ENCODE results near the gene ANGPTL7. TPM values are rescaled to one million over a fixed set of nuclear protein-coding genes. Genes with fewer than 3 reads are reported as not detected.
"Not testable (repeated sequence)": the region's sequence is repeated elsewhere in the genome, so short reads cannot be mapped to it uniquely, and the experiment has no call there.

ANGPTL7 gene
- total RNA-seq, 1 experiment from 2014 or later: not detected

- H3K4me3 ChIP-seq: no peak overlapping the region
- H3K27me3 ChIP-seq (replicated peaks): no peaks in the 10 kb centered on the region
- no peak for DNase-seq (ENCODE audit: low read depth in 1 of 2, low spot score in 2 of 2)
- peaks cover 4% of the 10 kb centered on the region for H3K36me3 ChIP-seq
- no peaks in the 10 kb centered on the region for H3K9me3 ChIP-seq (replicated peaks)
- no peak overlapping the region for H3K27ac ChIP-seq
- peaks cover 49% of the 10 kb centered on the region for H3K4me1 ChIP-seq (replicated peaks)
These were observed 10.8 kb upstream of the ANGPTL7 start for GRCh38 chr1:11178021-11179015.

- H3K9me3 ChIP-seq (replicated peaks): no peaks in the 10 kb centered on the region
- no peak overlapping the region for H3K27ac ChIP-seq
- H3K4me3 ChIP-seq: no peak overlapping the region
- peaks cover 49% of the 10 kb centered on the region for H3K4me1 ChIP-seq (replicated peaks)
- H3K27me3 ChIP-seq (replicated peaks): no peaks in the 10 kb centered on the region
- no peak for DNase-seq (ENCODE audit: low read depth in 1 of 2, low spot score in 2 of 2)
- peaks cover 8% of the 10 kb centered on the region for H3K36me3 ChIP-seq
These were observed 10.0 kb upstream of the ANGPTL7 start for GRCh38 chr1:11179125-11179524.

GRCh38 chr1:11179749-11180148 lies 9.4 kb upstream of the ANGPTL7 start:
- H3K27me3 ChIP-seq (replicated peaks); H3K4me3 ChIP-seq; H3K9me3 ChIP-seq (replicated peaks): not testable (repeated sequence)
- peaks cover 12% of the 10 kb centered on the region for H3K36me3 ChIP-seq
- DNase-seq (ENCODE audit: low read depth in 1 of 2, low spot score in 2 of 2): peak in 1 of 2 experiments; percentile 18
- H3K27ac ChIP-seq: peak overlapping the region; percentile 6; the same call in 1 of the 2 replicates
- H3K4me1 ChIP-seq (replicated peaks): peaks cover 49% of the 10 kb centered on the region

GRCh38 chr1:11180342-11180744 lies 8.8 kb upstream of the ANGPTL7 start:
- no peak for DNase-seq (ENCODE audit: low read depth in 1 of 2, low spot score in 2 of 2)
- no peaks in the 10 kb centered on the region for H3K27me3 ChIP-seq (replicated peaks)
- no peak overlapping the region for H3K4me3 ChIP-seq
- H3K4me1 ChIP-seq (replicated peaks): peaks cover 49% of the 10 kb centered on the region
- H3K9me3 ChIP-seq (replicated peaks): no peaks in the 10 kb centered on the region
- peak overlapping the region; percentile 6; the same call in 1 of the 2 replicates for H3K27ac ChIP-seq
- peaks cover 12% of the 10 kb centered on the region for H3K36me3 ChIP-seq

DNA sequence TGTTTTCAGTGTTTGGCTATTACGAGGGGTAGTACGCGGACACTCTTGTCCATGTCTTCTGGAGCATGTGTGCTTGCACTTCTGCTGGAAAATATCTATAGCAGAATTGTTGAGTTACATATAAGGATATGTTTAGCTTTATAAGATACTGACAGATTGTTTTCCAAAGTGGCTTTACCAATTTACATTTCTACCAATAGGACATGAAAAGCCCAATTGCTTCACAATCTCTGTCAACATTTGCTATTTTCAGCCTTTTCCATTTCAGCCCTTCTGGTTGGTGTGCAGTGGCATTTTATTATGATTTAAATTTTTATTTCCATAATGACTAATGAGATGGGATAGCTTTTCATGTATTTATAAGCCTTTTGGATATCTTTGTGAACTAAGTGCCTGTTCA lies 6.3 kb upstream of the ANGPTL7 start:
- DNase-seq (ENCODE audit: low read depth in 1 of 2, low spot score in 2 of 2): no peak

DNA sequence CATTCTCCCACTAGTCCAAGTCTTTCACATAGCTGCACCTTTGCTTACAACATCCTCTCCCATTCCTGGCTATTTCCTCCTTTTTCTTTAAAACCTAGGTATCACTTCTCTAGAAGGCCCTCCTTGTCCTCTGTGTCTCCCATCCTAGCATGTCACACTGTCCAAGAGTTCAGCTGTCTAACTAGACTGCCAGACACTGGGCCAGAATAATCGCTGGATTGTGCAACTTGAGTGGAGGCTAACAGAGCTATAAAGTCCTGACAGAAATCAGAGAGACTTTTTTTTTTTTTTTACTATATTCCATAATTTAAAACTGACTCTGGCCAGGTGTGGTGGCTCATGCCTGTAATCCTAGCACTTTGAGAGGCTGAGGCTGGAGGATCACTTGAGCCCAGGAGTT lies 4.2 kb upstream of the ANGPTL7 start:
- peaks cover 22% of the 10 kb centered on the region for H3K36me3 ChIP-seq
- H3K27me3 ChIP-seq (replicated peaks): no peaks in the 10 kb centered on the region
- H3K4me1 ChIP-seq (replicated peaks): peaks cover 10% of the 10 kb centered on the region
- H3K4me3 ChIP-seq: no peak overlapping the region
- no peak overlapping the region for H3K27ac ChIP-seq
- DNase-seq (ENCODE audit: low read depth in 1 of 2, low spot score in 2 of 2): no peak
- H3K9me3 ChIP-seq (replicated peaks): no peaks in the 10 kb centered on the region

More for the DNA sequence above, 6.3 kb upstream of the ANGPTL7 start:
- peaks cover 12% of the 10 kb centered on the region for H3K36me3 ChIP-seq
- H3K27me3 ChIP-seq (replicated peaks): no peaks in the 10 kb centered on the region
- peaks cover 28% of the 10 kb centered on the region for H3K4me1 ChIP-seq (replicated peaks)
- H3K27ac ChIP-seq: no peak overlapping the region
- H3K9me3 ChIP-seq (replicated peaks): no peaks in the 10 kb centered on the region
- no peak overlapping the region for H3K4me3 ChIP-seq

DNA sequence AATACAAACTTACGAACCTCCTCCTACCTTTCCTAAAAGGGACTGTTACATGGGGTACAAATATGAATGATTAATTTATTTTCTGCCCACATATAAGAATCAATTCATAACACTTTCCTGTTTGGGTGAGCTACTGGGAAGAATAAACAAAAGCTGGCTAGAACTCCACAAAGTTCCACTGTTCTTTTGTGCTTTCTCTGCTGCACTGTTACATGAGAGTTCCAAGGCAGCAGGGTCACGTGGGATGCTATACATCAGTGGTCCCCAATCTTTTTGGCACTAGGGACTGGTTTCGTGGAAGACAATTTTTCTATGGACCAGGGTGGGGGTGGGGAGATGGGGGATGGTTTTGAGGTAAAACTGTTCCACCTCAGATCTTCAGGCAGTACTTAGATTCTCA lies 2.2 kb upstream of the ANGPTL7 start:
- H3K27me3 ChIP-seq (replicated peaks): no peaks in the 10 kb centered on the region
- H3K4me1 ChIP-seq (replicated peaks): no peaks in the 10 kb centered on the region
- H3K36me3 ChIP-seq: peaks cover 37% of the 10 kb centered on the region
- no peak overlapping the region for H3K4me3 ChIP-seq
- no peak for DNase-seq (ENCODE audit: low read depth in 1 of 2, low spot score in 2 of 2)
- no peak overlapping the region for H3K27ac ChIP-seq
- no peaks in the 10 kb centered on the region for H3K9me3 ChIP-seq (replicated peaks)

DNA sequence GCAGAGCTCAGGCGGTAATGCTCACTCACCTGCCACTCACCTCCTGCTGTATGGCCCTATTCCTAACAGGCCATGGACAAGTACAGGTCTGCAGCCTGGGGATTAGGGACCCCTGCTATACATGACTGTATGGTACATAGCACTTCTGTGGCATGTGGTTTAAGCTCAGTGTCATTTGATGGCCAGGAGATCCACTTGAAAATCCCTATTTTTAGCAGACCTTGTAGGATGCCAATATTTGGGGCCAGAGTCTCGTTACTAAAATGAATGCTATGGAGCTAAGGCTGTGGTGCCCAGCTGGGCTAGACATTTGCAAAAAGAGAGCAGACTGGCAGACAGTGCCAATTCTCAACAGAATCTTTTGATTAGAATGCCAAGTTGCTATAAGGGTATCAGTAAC lies 1.7 kb upstream of the ANGPTL7 start:
- Histone ChIP-seq H3K4me3 (no peak overlapping the region), H3K4me1 (replicated peaks) (no peaks in the 10 kb centered on the region), H3K9me3 (replicated peaks) (no peaks in the 10 kb centered on the region), H3K36me3 (peaks cover 37% of the 10 kb centered on the region), H3K27ac (no peak overlapping the region), H3K27me3 (replicated peaks) (no peaks in the 10 kb centered on the region)
- no peak for DNase-seq (ENCODE audit: low read depth in 1 of 2, low spot score in 2 of 2)

DNA sequence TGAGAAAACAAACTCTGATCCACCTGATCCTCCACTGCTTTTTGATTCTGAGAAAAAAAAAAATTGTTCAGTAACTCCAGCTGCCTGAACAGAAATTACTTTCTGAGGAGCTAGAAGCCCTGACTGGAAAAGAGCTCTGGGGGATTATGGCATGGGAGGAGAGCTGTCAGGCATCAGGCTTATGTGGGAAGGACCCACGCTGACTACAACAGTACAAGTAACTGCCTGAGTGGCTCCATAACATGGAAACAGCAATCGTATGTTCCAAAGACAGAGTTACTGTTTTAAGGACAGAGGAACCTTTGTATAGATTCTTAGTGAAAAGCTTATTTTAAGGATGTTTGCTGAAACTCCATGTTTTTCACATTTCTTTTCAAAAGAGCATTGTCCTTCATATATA lies 1.2 kb upstream of the ANGPTL7 start:
- Histone ChIP-seq H3K9me3 (replicated peaks) (no peaks in the 10 kb centered on the region), H3K27ac (no peak overlapping the region), H3K27me3 (replicated peaks) (no peaks in the 10 kb centered on the region), H3K36me3 (peaks cover 37% of the 10 kb centered on the region), H3K4me1 (replicated peaks) (no peaks in the 10 kb centered on the region), H3K4me3 (no peak overlapping the region)
- DNase-seq (ENCODE audit: low read depth in 1 of 2, low spot score in 2 of 2): no peak

- Histone ChIP-seq H3K9me3 (replicated peaks) (no peaks in the 10 kb centered on the region), H3K36me3 (peaks cover 39% of the 10 kb centered on the region), H3K4me3 (no peak overlapping the region), H3K27me3 (replicated peaks) (no peaks in the 10 kb centered on the region), H3K27ac (no peak overlapping the region), H3K4me1 (replicated peaks) (no peaks in the 10 kb centered on the region)
- no peak for DNase-seq (ENCODE audit: low read depth in 1 of 2, low spot score in 2 of 2)
These were observed 774 bp upstream of the ANGPTL7 start for GRCh38 chr1:11188381-11188780.

DNA sequence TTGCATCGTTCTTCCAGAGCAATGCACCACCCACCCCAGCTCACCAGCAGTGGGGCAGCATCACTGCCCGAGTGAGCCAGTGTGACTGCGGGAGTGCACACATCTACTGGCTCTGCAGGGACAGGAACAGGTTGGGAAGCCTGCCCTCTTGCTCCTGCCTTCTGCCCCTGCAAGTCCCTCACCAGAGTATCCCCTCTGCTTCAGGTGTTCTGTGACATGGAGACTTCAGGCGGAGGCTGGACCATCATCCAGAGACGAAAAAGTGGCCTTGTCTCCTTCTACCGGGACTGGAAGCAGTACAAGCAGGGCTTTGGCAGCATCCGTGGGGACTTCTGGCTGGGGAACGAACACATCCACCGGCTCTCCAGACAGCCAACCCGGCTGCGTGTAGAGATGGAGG lies 4.2 kb downstream of the ANGPTL7 start:
- peaks cover 69% of the 10 kb centered on the region for H3K36me3 ChIP-seq
- H3K27ac ChIP-seq: no peak overlapping the region
- DNase-seq (ENCODE audit: low read depth in 1 of 2, low spot score in 2 of 2): no peak
- no peaks in the 10 kb centered on the region for H3K27me3 ChIP-seq (replicated peaks)
- no peak overlapping the region for H3K4me3 ChIP-seq
- no peaks in the 10 kb centered on the region for H3K4me1 ChIP-seq (replicated peaks)
- no peaks in the 10 kb centered on the region for H3K9me3 ChIP-seq (replicated peaks)

GRCh38 chr1:11194407-11195176 lies 5.4 kb downstream of the ANGPTL7 start:
- no peaks in the 10 kb centered on the region for H3K27me3 ChIP-seq (replicated peaks)
- no peaks in the 10 kb centered on the region for H3K4me1 ChIP-seq (replicated peaks)
- peaks cover 75% of the 10 kb centered on the region for H3K36me3 ChIP-seq

GRCh38 chr1:11196945-11197344 lies 7.8 kb downstream of the ANGPTL7 start:
- H3K36me3 ChIP-seq: peaks cover 73% of the 10 kb centered on the region
- H3K4me1 ChIP-seq (replicated peaks): no peaks in the 10 kb centered on the region
- DNase-seq (ENCODE audit: low read depth in 1 of 2, low spot score in 2 of 2): no peak
- H3K4me3 ChIP-seq: no peak overlapping the region
- H3K9me3 ChIP-seq (replicated peaks): no peaks in the 10 kb centered on the region
- no peaks in the 10 kb centered on the region for H3K27me3 ChIP-seq (replicated peaks)
- no peak overlapping the region for H3K27ac ChIP-seq

More at GRCh38 chr1:11194407-11195176, 5.4 kb downstream of the ANGPTL7 start:
- Histone ChIP-seq H3K9me3 (replicated peaks) (no peaks in the 10 kb centered on the region), H3K27ac (no peak overlapping the region), H3K4me3 (no peak overlapping the region)
- no peak for DNase-seq (ENCODE audit: low read depth in 1 of 2, low spot score in 2 of 2)

GRCh38 chr1:11197359-11197758 lies 8.2 kb downstream of the ANGPTL7 start:
- Histone ChIP-seq H3K4me3 (no peak overlapping the region), H3K36me3 (peaks cover 74% of the 10 kb centered on the region), H3K4me1 (replicated peaks) (no peaks in the 10 kb centered on the region), H3K27ac (no peak overlapping the region), H3K27me3 (replicated peaks) (no peaks in the 10 kb centered on the region), H3K9me3 (replicated peaks) (no peaks in the 10 kb centered on the region)
- DNase-seq (ENCODE audit: low read depth in 1 of 2, low spot score in 2 of 2): no peak

All from SJSA1 (cell line).